ENCODE results near the gene ZNF747. TPM values are rescaled to one million over a fixed set of nuclear protein-coding genes. Genes with fewer than 3 reads are reported as not detected.

The ZNF747 gene
- polyA plus RNA-seq, 3 donors from 2014 or later, result 7.4 to 10.2 (median 8.3) TPM

- Mint-ChIP-seq H3K27me3 (ENCODE audit: low read depth in 3 of 3) (peaks cover 3 to 7% (median 4%) of the 10 kb centered on the region in 3 donors), H3K27ac (peak overlapping the region; percentile 91 to 99 (median 97)), H3K36me3 (peaks cover 0 to 5% (median 4%) of the 10 kb centered on the region in 3 donors), H3K4me1 (peaks cover 27 to 36% of the 10 kb centered on the region in 2 donors), H3K4me3 (peak overlapping the region; percentile 91 to 98 (median 92)), H3K9me3 (no peaks in the 10 kb centered on the region)
- DNase-seq, result no peak
These were observed 583 bp upstream of the ZNF747 start for GRCh38 chr16:30535106-30535776.

DNA sequence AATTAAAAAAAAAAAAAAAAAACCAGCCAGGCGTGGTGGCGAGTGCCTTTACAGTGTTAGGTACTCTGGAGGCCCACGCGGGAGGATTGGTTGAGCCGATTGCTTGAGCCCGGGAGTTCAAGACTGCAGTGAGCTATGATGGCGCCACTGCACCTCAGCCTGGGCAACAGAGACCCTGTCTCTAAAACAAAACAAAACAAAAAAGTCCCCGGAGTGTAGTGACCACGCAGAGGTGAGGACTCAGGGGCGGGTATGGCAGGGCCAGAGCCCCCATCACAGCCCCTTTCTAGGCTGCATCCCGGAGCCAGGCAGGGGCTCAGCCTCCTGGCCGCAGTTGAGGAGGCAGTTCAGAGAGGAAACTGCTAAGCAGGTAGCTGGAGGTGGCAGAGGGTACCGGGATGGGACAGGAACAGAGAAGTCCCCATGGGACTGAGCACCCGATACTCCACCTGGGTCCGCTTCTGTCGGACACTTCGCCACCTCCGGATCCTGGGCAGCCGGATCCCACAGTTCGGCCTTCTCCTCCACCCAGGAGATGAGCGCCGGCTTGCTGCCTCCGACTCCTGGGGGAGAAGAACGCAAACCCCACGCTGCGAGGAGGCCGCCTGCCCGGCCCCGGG is 800 bp downstream of the ZNF747 start:
- no peak for DNase-seq
- H3K4me3 Mint-ChIP-seq, result peak overlapping the region; percentile 76 to 92 (median 80)
- H3K4me1 Mint-ChIP-seq, result peaks cover 29 to 38% of the 10 kb centered on the region in 2 donors
- no peaks in the 10 kb centered on the region for H3K9me3 Mint-ChIP-seq
- peak overlapping the region; percentile 37 to 87 (median 71) for H3K27ac Mint-ChIP-seq
- peaks cover 3 to 7% (median 4%) of the 10 kb centered on the region in 3 donors for H3K27me3 Mint-ChIP-seq (ENCODE audit: low read depth in 3 of 3)
- H3K36me3 Mint-ChIP-seq, result peaks cover 0 to 5% (median 4%) of the 10 kb centered on the region in 3 donors

DNA sequence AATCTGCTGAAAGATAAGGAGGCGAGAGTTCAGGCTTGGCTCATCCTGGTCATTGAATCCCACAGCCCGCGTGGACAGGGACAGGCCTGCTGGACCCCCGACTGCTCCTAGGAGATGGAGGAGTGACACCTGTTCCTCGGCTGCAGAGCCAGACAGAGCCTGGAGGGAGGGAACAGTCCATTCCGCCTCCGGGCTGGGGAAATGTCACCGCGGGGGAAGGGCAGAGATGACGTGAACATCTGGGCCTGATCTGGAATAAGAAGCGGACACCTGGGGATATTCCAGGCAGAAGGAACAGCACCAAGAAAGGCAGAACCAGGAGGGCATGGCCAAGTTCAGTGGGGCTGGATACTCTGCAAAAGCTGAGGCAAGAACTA is 1.5 kb downstream of the ZNF747 start:
- DNase-seq, result no peak
- Mint-ChIP-seq H3K4me1 (peaks cover 33 to 43% of the 10 kb centered on the region in 2 donors), H3K27ac (peak overlapping the region in 4 of 6 donors; percentile 35 to 76 (median 57)), H3K9me3 (no peaks in the 10 kb centered on the region), H3K27me3 (ENCODE audit: low read depth in 3 of 3) (peaks cover 3 to 7% (median 4%) of the 10 kb centered on the region in 3 donors), H3K4me3 (peak overlapping the region; percentile 38 to 64 (median 56)), H3K36me3 (peaks cover 0 to 5% (median 4%) of the 10 kb centered on the region in 3 donors)

- peaks cover 38 to 44% of the 10 kb centered on the region in 2 donors for H3K4me1 Mint-ChIP-seq
- DNase-seq, result no peak
- peaks cover 3 to 7% (median 4%) of the 10 kb centered on the region in 3 donors for H3K27me3 Mint-ChIP-seq (ENCODE audit: low read depth in 3 of 3)
- H3K9me3 Mint-ChIP-seq, result no peaks in the 10 kb centered on the region
- peaks cover 0 to 4% (median under 1%) of the 10 kb centered on the region in 3 donors for H3K36me3 Mint-ChIP-seq
- no peak overlapping the region for H3K27ac Mint-ChIP-seq
- H3K4me3 Mint-ChIP-seq, result peak overlapping the region in 3 of 5 donors; percentile 55 to 64 (median 59)
These were observed 2.1 kb downstream of the ZNF747 start for GRCh38 chr16:30532285-30533145.

DNA sequence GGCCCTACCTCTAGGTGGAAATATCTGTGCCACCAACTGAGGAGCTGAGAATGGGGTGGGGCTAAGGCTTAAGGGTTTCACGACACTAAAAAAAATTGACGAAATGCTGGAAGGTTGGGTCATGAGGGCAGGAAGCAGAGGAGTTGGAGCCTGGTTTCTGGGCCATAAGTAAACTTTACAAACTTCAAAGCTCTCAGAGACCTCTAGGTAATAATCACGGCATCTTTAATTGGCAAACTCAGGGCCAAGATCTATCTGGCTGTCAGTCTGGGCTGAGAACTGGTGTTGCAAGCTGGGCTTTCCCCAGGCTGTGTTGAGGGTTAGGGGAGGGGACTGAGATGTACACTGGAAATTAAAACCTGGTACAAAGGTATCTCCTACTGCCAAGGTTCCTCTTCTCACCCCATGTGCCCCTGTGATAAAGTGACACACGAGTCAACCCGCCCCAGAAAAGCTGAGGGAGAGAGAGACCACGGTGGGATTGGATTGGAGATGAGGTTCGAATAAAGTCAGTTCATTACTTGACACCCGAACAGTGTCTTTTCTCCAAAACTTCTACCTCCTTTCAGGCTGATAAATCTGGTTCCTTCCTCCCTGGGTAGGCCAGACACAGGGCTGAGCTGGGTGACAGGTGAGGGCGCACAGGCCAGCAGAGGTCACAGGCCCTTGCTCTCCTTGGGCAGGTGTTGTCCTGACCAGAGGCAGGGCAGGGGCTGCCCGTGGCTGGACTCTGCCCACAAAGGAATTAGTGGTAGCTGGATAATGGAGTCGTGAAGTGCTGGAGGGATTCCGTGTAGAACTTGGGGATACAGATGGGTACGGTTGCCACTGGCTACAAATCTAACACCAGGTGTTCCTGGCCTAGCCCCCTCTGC is 4.3 kb downstream of the ZNF747 start:
- peaks cover 0 to 4% (median 0%) of the 10 kb centered on the region in 3 donors for H3K36me3 Mint-ChIP-seq
- H3K27me3 Mint-ChIP-seq (ENCODE audit: low read depth in 3 of 3), result peaks cover 3 to 7% (median 4%) of the 10 kb centered on the region in 3 donors
- DNase-seq, result no peak
- H3K9me3 Mint-ChIP-seq, result no peaks in the 10 kb centered on the region
- H3K4me3 Mint-ChIP-seq, result no peak overlapping the region
- peaks cover 31 to 34% of the 10 kb centered on the region in 2 donors for H3K4me1 Mint-ChIP-seq
- peak overlapping the region in 2 of 6 donors; percentile 6 to 72 for H3K27ac Mint-ChIP-seq

DNA sequence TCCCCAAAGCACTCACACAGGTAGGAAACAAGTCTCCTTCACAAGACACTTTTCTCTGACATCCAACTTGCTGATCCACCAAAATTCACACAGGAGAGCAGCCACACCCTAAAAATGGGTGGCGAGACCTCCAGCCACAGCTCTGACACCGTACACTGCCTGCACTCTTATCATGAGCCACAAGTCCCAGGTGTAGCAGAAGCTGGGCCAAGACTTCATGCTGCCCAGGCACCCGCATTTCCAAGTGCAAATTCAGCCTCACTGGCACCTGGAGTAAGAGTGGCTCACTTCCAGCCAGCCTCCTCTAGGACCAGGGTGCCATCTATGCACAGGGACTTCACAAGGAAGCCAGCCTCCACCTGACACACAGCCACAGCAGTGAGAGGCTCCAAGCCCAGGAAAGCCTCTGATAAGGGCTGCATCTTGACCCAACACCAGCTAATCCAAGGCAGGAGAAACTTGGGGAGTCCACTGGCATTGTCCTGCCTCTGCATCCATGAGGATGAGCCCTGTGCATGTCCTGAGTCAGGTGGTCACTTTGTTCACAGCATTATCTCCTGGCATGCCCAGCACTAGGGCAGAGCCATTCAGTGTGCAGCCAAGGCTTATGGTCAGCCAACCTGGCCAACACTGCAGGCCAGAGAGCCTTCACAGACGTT is 5.7 kb downstream of the ZNF747 start:
- Mint-ChIP-seq H3K9me3 (no peaks in the 10 kb centered on the region), H3K36me3 (peaks cover 0 to 4% (median 0%) of the 10 kb centered on the region in 3 donors), H3K27me3 (ENCODE audit: low read depth in 3 of 3) (peaks cover 2 to 4% (median 3%) of the 10 kb centered on the region in 3 donors), H3K27ac (peak overlapping the region in 2 of 6 donors; percentile 42 to 75), H3K4me1 (peaks cover 24 to 27% of the 10 kb centered on the region in 2 donors), H3K4me3 (peak overlapping the region in 2 of 5 donors; percentile 38 to 44)
- no peak for DNase-seq

- H3K4me3 Mint-ChIP-seq, result peak overlapping the region; percentile 73 to 87 (median 84)
- no peaks in the 10 kb centered on the region for H3K9me3 Mint-ChIP-seq
- peaks cover 18 to 21% of the 10 kb centered on the region in 2 donors for H3K4me1 Mint-ChIP-seq
- H3K27me3 Mint-ChIP-seq (ENCODE audit: low read depth in 3 of 3), result peaks cover 2 to 4% (median 2%) of the 10 kb centered on the region in 3 donors
- H3K27ac Mint-ChIP-seq, result peak overlapping the region; percentile 62 to 89 (median 82)
- DNase-seq, result no peak
- peaks cover 0 to 4% (median 0%) of the 10 kb centered on the region in 3 donors for H3K36me3 Mint-ChIP-seq
These were observed 7.0 kb downstream of the ZNF747 start for GRCh38 chr16:30527635-30528178.

DNA sequence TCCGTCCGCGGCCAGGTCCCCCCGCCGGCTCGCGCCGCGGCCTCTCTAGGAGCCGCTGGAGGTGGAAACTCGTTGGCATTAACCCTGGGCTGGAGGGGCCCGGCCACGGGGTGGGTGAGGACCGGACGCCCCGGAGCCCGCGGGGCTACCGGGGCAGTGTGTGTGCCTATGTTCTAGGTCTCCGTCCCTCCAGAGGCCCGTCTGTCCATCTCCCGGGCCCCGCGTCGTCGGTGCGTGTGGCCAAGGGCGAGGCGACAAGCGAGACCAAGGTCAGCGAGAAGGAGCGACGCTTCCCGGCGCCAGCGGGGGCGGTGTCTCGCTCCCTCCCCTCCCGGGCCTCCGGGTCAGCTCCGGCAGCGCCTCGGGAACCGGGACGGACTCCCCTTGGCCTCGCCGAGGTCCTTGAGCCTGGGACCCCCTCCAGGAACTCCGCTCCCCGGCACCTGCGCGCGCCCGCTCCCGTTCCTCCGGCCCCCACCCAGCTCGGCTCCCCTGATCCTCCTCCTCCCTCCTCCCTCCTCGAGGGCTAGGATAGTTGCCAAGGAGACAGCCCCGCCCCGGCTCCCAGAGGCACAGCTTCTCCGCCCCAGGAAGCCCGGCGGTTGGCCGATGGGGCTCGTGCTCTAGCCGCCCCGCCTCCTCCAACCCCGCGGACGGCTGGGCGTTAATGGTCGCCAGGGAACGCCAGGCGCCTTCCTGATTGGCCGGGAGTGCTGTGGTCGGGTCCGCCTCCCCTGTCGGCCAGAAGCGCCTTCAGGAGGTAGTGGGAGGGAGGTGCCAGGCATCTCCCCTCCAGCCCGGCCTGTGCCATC is 7.6 kb downstream of the ZNF747 start:
- H3K27ac Mint-ChIP-seq, result peak overlapping the region; percentile 62 to 89 (median 82)
- H3K36me3 Mint-ChIP-seq, result peaks cover 4 to 5% (median 5%) of the 10 kb centered on the region in 3 donors
- DNase-seq, result peak; percentile 87 to 89 (median 87)
- H3K4me3 Mint-ChIP-seq, result peak overlapping the region; percentile 73 to 87 (median 84)
- peaks cover 2 to 6% (median 4%) of the 10 kb centered on the region in 3 donors for H3K27me3 Mint-ChIP-seq (ENCODE audit: low read depth in 3 of 3)
- H3K9me3 Mint-ChIP-seq, result no peaks in the 10 kb centered on the region
- H3K4me1 Mint-ChIP-seq, result peaks cover 22 to 27% of the 10 kb centered on the region in 2 donors

GRCh38 chr16:30526137-30526822 is 8.4 kb downstream of the ZNF747 start, which contains the start of gene ZNF768:
Gene ZNF768, minus strand, starts transcription at chr16:30526566. Its CDS starts 153 bp downstream, at chr16:30526413.
- peaks cover 2 to 12% (median 4%) of the 10 kb centered on the region in 3 donors for H3K27me3 Mint-ChIP-seq (ENCODE audit: low read depth in 3 of 3)
- peak in 2 of 3 donors; percentile 26 to 52 for DNase-seq
- H3K4me3 Mint-ChIP-seq, result peak within 1 kb of the TSS; percentile 86 to 89 (median 87)
- peaks cover 26 to 34% of the 10 kb centered on the region in 2 donors for H3K4me1 Mint-ChIP-seq
- H3K9me3 Mint-ChIP-seq, result no peaks in the 10 kb centered on the region
- H3K36me3 Mint-ChIP-seq, result peaks cover 0 to 12% (median 9%) of the 10 kb centered on the region in 3 donors
- H3K27ac Mint-ChIP-seq, result peak within 1 kb of the TSS; percentile 80 to 89 (median 83)

- H3K36me3 Mint-ChIP-seq, result peaks cover 0 to 13% (median 9%) of the 10 kb centered on the region in 3 donors
- DNase-seq, result no peak
- H3K27ac Mint-ChIP-seq, result peak overlapping the region in 5 of 6 donors; percentile 59 to 83 (median 66)
- H3K4me1 Mint-ChIP-seq, result peaks cover 26 to 34% of the 10 kb centered on the region in 2 donors
- peaks cover 2 to 13% (median 4%) of the 10 kb centered on the region in 3 donors for H3K27me3 Mint-ChIP-seq (ENCODE audit: low read depth in 3 of 3)
- peak overlapping the region; percentile 84 to 89 (median 86) for H3K4me3 Mint-ChIP-seq
- no peaks in the 10 kb centered on the region for H3K9me3 Mint-ChIP-seq
These were observed 8.9 kb downstream of the ZNF747 start for GRCh38 chr16:30525844-30526136.

Data from immature natural killer cell (primary cell).